ENCODE measurements around the gene TRMT44.

DNA sequence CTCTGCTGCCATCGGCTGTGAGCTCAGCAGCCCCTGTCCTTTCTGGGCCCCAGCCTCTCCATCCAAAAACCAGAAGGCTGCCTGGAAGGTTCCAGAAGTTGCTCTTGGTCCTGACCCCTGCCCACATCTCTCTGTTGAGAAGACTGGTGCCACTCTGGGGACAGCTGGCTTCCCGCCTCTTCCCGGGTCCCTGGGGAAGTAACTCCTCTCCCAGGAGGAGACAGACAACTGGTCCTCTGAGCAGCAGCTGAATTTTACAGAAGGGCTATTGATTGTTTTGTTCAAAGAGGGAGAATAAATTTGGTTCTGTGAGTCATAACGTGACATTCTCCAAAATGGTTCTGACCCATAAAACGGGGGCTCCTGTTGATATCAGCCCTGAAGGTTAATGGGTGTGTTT, 61.2 kb downstream of the TRMT44 start:
- no peak for TF ChIP-seq POLR2A (IDR thresholded peaks at IDR 0.05; ENCODE audit: low read length)
- no peak for TF ChIP-seq GATA1 (IDR thresholded peaks at IDR 0.05; ENCODE audit: low read depth, low read length)
